Transverse colon (tissue), 4 donors: Measurements from ENCODE around the gene PPP1R14C. TPM values are rescaled to one million over a fixed set of nuclear protein-coding genes. Genes with fewer than 3 reads are reported as not detected.

Experiments
- DNase-seq: peaks from one replicate; pipeline ENCODE4 v3.0.0-alpha.2; 2019
- H3K27ac ChIP-seq, 4 donors: fragments of 200-600 bp; sonication (generic); 2 replicates each; pipeline ENCODE4 v1.5.1; 2016 to 2018; ENCODE audit warnings: inconsistent platforms in 4 of 4
- H3K27me3 ChIP-seq: fragments of 200-600 bp; sonication (generic); 2 replicates; pipeline ENCODE4 v1.5.1; 2017; ENCODE audit warnings: inconsistent platforms
- H3K36me3 ChIP-seq, 4 donors: fragments of 200-600 bp; sonication (generic); 2 replicates each; pipeline ENCODE4 v1.5.1; 2017 to 2019; ENCODE audit warnings: inconsistent platforms in 4 of 4
- H3K4me1 ChIP-seq, 4 donors: fragments of 200-600 bp; sonication (generic); 2 replicates each; pipeline ENCODE4 v1.5.1; 2017 to 2020; ENCODE audit warnings: inconsistent platforms in 4 of 4
- H3K4me3 ChIP-seq, 4 donors: fragments of 200-600 bp; sonication (generic); 1 replicate in 1 of 4; 2 replicates in 3 of 4; pipeline versions ENCODE4 v1.5.1 to v1.6.1; 2017 to 2019; ENCODE audit warnings: inconsistent platforms in 4 of 4
- H3K9me3 ChIP-seq, 2 donors: fragments of 200-600 bp; sonication (generic); 2 replicates each; pipeline ENCODE4 v1.5.1; 2017 to 2019; ENCODE audit warnings: inconsistent platforms in 2 of 2
- CTCF ChIP-seq, 5 experiments: fragments of 200-600 bp in 3 of 5; fragments of 450-650 bp in 2 of 5; sonication (generic) in 3 of 5; IDR thresholded peaks; 1 replicate in 2 of 5; 2 replicates in 3 of 5; pipeline ENCODE4 v1.5.1; 2016 to 2017; ENCODE audit warnings: antibody characterized with exemption in 5 of 5, inconsistent platforms in 3 of 5, mild to moderate bottlenecking in 2 of 5, moderate library complexity in 1 of 5
- EP300 ChIP-seq: sonication (generic); formaldehyde crosslinking; IDR thresholded peaks from one replicate; pipeline ENCODE4 v1.6.1; 2017; ENCODE audit warnings: antibody characterized with exemption, low read depth
- POLR2A ChIP-seq: fragments of 450-650 bp; IDR thresholded peaks from one replicate; pipeline ENCODE4 v1.6.1; 2016; ENCODE audit warnings: antibody characterized with exemption, mild to moderate bottlenecking, moderate library complexity
- POLR2AphosphoS5 ChIP-seq, 3 donors: sonication (generic); formaldehyde crosslinking; IDR thresholded peaks; one replicate each; pipeline ENCODE4 v1.6.1; 2016; ENCODE audit warnings: antibody characterized with exemption in 3 of 3
- WGBS, 2 donors: methylation state at CpG; one replicate each; pipeline ENCODE4 v1.1.5; 2018; ENCODE audit warnings: low coverage in 1 of 2; 5-methylcytosine and 5-hydroxymethylcytosine counted together
- in situ Hi-C, 4 donors: fragments of 200-750 bp; cut with MboI; loops; one replicate each; pipeline versions ENCODE4 v1.15.0 to v1.15.1; 2017; ENCODE audit warnings: low sequenced_read_pairs in 3 of 4, low pct_ligation_motif_present in 1 of 4, low pct_unique_long_range_greater_than_20kb in 1 of 4
- intact Hi-C: fragments of 100-400 bp; cut with DNase I; formaldehyde crosslinking; loops from one replicate; pipeline ENCODE4 v1.15.1; 2023; ENCODE audit warnings: low total_unique reads
- total RNA-seq, 4 donors: library from RNA; depleted of rRNA; stranded (reverse); fragments of >200 nt; gene quantifications; one replicate each; pipeline ENCODE4 v1.1.0, GENCODE V29; 2016

The PPP1R14C gene
- total RNA-seq, 4 donors from 2014 or later = 1.2 to 64.5 (median 38.8) TPM

DNA sequence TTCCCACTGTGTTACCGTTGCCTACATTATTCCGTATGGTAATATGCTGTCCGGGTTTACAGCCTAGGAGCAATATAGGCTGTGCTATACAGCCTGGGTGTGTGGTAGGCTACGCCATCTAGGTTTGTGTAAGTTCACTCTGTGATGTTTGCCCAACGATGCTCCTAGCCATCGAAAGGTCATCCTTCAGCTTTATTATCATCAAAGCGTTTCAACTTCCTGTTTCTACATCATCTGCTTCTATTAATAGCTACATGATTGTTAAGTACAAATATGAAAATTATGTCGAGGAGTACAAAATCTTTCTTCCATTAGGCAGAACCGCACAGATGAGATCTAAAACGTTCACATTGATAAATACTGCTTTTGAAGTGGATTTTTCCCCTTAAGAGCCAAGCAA, 69.9 kb downstream of the PPP1R14C start:
- intact Hi-C loops (no loop called here), in situ Hi-C loops (no loop called here)
- Histone ChIP-seq H3K4me1 (peaks cover 0 to 3% (median 0%) of the 10 kb centered on the region in 4 donors), H3K27me3 (no peaks in the 10 kb centered on the region), H3K27ac (no peak overlapping the region), H3K9me3 (no peaks in the 10 kb centered on the region), H3K36me3 (no peaks in the 10 kb centered on the region), H3K4me3 (no peak overlapping the region)
- 59 to 60% methylated on average over 4 to 10 of the region's 10 CpGs for WGBS, 2 donors
- TF ChIP-seq EP300 (no peak), CTCF (IDR thresholded peaks at IDR 0.05) (no peak), POLR2A (no peak), POLR2AphosphoS5 (IDR thresholded peaks at IDR 0.05) (no peak)
- no peak for DNase-seq

- Histone ChIP-seq H3K27me3 (no peaks in the 10 kb centered on the region), H3K36me3 (no peaks in the 10 kb centered on the region), H3K27ac (no peak overlapping the region), H3K4me1 (peaks cover 0 to 3% (median 0%) of the 10 kb centered on the region in 4 donors), H3K4me3 (no peak overlapping the region), H3K9me3 (no peaks in the 10 kb centered on the region)
- 0 to 50% methylated on average over 1 of the region's 1 CpG for WGBS, 2 donors
- in situ Hi-C loops (no loop called here), intact Hi-C loops (no loop called here)
- no peak for DNase-seq
- no peak for TF ChIP-seq POLR2AphosphoS5 (IDR thresholded peaks at IDR 0.05)
- no peak for TF ChIP-seq CTCF (IDR thresholded peaks at IDR 0.05)
- TF ChIP-seq EP300 = no peak
- no peak for TF ChIP-seq POLR2A
These were observed 70.5 kb downstream of the PPP1R14C start for GRCh38 chr6:150213301-150213700.

- intact Hi-C loops = no loop called here
These were observed 71.5 kb downstream of the PPP1R14C start for GRCh38 chr6:150214310-150214709.

DNA sequence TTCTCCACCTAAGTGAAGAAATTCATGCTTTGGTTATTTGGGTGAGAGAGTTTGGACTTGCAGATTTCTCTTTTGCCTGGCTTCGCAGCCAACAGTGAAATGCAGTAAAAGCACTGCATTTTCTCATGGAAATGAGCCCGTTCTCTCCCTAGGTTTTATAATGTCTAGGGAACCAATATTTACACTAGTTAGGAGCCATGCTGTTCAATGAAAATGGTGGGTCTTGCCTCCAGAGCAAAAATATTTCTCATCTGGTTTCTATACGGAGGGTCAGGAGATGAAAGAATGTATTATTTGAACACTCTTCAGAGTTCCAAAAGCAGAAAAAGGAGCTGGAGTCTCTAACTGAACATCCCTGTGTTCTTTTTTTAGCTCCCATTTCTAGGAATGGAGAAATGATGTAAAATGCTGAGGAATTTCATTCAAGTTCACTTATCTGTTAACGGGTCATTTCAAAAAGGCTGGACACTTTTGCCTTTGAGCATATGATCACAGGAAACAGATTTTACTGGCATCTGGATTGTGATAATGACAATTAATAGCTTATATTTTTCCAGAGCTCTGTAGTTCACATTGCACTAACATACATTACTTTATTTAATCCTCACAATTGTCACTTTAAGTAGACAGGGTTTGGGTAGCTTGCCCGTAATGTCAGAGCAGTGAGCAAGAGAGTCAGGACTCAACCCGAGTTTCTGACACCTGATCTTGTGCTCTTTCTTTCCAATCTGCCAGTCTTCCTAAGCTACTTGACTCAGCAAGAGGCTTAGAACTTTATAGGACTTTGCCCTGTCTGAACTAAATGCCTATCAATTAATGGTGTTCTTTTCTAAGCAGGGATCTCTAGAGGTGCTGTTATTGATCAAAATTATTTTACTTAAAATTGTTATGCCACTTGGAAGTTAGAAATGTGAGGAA, 78.0 kb downstream of the PPP1R14C start:
- TF ChIP-seq EP300 = no peak
- no peak for TF ChIP-seq POLR2AphosphoS5 (IDR thresholded peaks at IDR 0.05)
- no peak for TF ChIP-seq CTCF (IDR thresholded peaks at IDR 0.05)
- TF ChIP-seq POLR2A = no peak
- intact Hi-C loops (no loop called here), in situ Hi-C loops (no loop called here)
- no peaks in the 10 kb centered on the region for H3K4me1 ChIP-seq
- no peaks in the 10 kb centered on the region for H3K27me3 ChIP-seq
- no peak for DNase-seq
- no peaks in the 10 kb centered on the region for H3K36me3 ChIP-seq
- no peaks in the 10 kb centered on the region for H3K9me3 ChIP-seq
- H3K27ac ChIP-seq = no peak overlapping the region
- no peak overlapping the region for H3K4me3 ChIP-seq
- 70 to 77% methylated on average over 5 to 6 of the region's 6 CpGs for WGBS, 2 donors

More at GRCh38 chr6:150214310-150214709, 71.5 kb downstream of the PPP1R14C start:
- H3K27ac ChIP-seq = no peak overlapping the region
- H3K27me3 ChIP-seq = no peaks in the 10 kb centered on the region
- no peaks in the 10 kb centered on the region for H3K36me3 ChIP-seq
- no peak for DNase-seq
- TF ChIP-seq POLR2AphosphoS5 (IDR thresholded peaks at IDR 0.05) (no peak), POLR2A (no peak), CTCF (IDR thresholded peaks at IDR 0.05) (no peak), EP300 (no peak)
- in situ Hi-C loops = no loop called here
- no peak overlapping the region for H3K4me3 ChIP-seq
- no peaks in the 10 kb centered on the region for H3K9me3 ChIP-seq
- peaks cover 0 to 3% (median 0%) of the 10 kb centered on the region in 4 donors for H3K4me1 ChIP-seq
